Upper lobe of left lung (tissue), 4 donors: ENCODE results near the gene TJP2.

ENCODE experiments used
- CTCF ChIP-seq, 6 experiments: fragments of 450-650 bp in 4 of 6; fragments of 200-600 bp in 2 of 6; sonication (generic) in 2 of 6; IDR thresholded peaks; one replicate each; pipeline ENCODE4 v1.5.1; 2016 to 2019; ENCODE audit warnings: antibody characterized with exemption in 6 of 6
- EP300 ChIP-seq, 4 donors: sonication (generic); formaldehyde crosslinking; IDR thresholded peaks; one replicate each; pipeline ENCODE4 v1.5.1; 2017; ENCODE audit warnings: antibody characterized with exemption in 4 of 4, control low read depth in 2 of 4

- no peak for TF ChIP-seq CTCF (IDR thresholded peaks at IDR 0.05)
- no peak for TF ChIP-seq EP300 (IDR thresholded peaks at IDR 0.05)
Measured at GRCh38 chr9:69145144-69145715, 28.8 kb upstream of the TJP2 start.
